SK-N-SH treated with all-trans-retinoic acid at 6 μM for 48 hours (cell line): ENCODE results near the gene ZBTB7C.
A peak's percentile ranks its signal among the peaks of the same experiment; 100 is the strongest.

ENCODE experiments used
- ATAC-seq: fragments of 200-7000 bp; cut with Tn5 transposase; 3 replicates; pipeline ENCODE4 v1.9.1; 2020; ENCODE audit warnings: mild to moderate bottlenecking, moderate library complexity
- ARNTL ChIP-seq: fragments of 450-650 bp; formaldehyde crosslinking; IDR thresholded peaks from 2 replicates; pipeline ENCODE4 v1.5.0; 2020; ENCODE audit warnings: low read depth, mild to moderate bottlenecking, moderate library complexity, borderline replicate concordance
- BACH2 ChIP-seq: fragments of 250-450 bp; sonication (Bioruptor Pico); IDR thresholded peaks from 2 replicates; pipeline ENCODE4 v1.9.0; 2021; ENCODE audit warnings: mild to moderate bottlenecking, borderline replicate concordance
- CREB5 ChIP-seq: fragments of 250-450 bp; sonication (Bioruptor Pico); IDR thresholded peaks from 2 replicates; pipeline ENCODE4 v1.5.1; 2020; ENCODE audit warnings: low read depth, mild to moderate bottlenecking, moderate library complexity
- CSDC2 ChIP-seq: fragments of 250-450 bp; sonication (Bioruptor Pico); IDR thresholded peaks from 2 replicates; pipeline ENCODE4 v1.5.0; 2020; ENCODE audit warnings: mild to moderate bottlenecking, moderate library complexity
- ESRRG ChIP-seq: fragments of 250-450 bp; sonication (Bioruptor Pico); IDR thresholded peaks from 2 replicates; pipeline ENCODE4 v1.6.1; 2021; ENCODE audit warnings: mild to moderate bottlenecking
- GLIS3 ChIP-seq: fragments of 250-450 bp; sonication (Bioruptor Pico); IDR thresholded peaks from 2 replicates; pipeline ENCODE4 v1.5.0; 2020; ENCODE audit warnings: mild to moderate bottlenecking, moderate library complexity
- ISL1 ChIP-seq: fragments of 250-450 bp; sonication (Bioruptor Pico); IDR thresholded peaks from 2 replicates; pipeline ENCODE4 v2.1.2; 2022; ENCODE audit warnings: mild to moderate bottlenecking, moderate library complexity
- OSR1 ChIP-seq: fragments of 250-450 bp; sonication (Bioruptor Pico); IDR thresholded peaks from 2 replicates; pipeline ENCODE4 v1.8.0; 2022; ENCODE audit warnings: moderate library complexity, mild to moderate bottlenecking, inconsistent platforms
- PATZ1 ChIP-seq: fragments of 250-450 bp; sonication (Bioruptor Pico); IDR thresholded peaks from 2 replicates; pipeline ENCODE4 v1.8.0; 2020; ENCODE audit warnings: mild to moderate bottlenecking, moderate library complexity, borderline replicate concordance
- POU6F1 ChIP-seq: fragments of 250-450 bp; sonication (Bioruptor Pico); IDR thresholded peaks from 2 replicates; pipeline ENCODE4 v1.8.0; 2021; ENCODE audit warnings: low read depth, mild to moderate bottlenecking, moderate library complexity, borderline replicate concordance
- PPARA ChIP-seq: fragments of 250-450 bp; sonication (Bioruptor Pico); IDR thresholded peaks from 2 replicates; pipeline ENCODE4 v1.5.0; 2020; ENCODE audit warnings: mild to moderate bottlenecking, borderline replicate concordance
- RARB ChIP-seq: fragments of 250-450 bp; sonication (Bioruptor Pico); IDR thresholded peaks from 2 replicates; pipeline ENCODE4 v1.8.0; 2021; ENCODE audit warnings: mild to moderate bottlenecking, moderate library complexity
- SNAI2 ChIP-seq: fragments of 250-450 bp; sonication (Bioruptor Pico); IDR thresholded peaks from 2 replicates; pipeline ENCODE4 v1.5.0; 2020; ENCODE audit warnings: mild to moderate bottlenecking, moderate library complexity
- TOX ChIP-seq: fragments of 250-450 bp; sonication (Bioruptor Pico); IDR thresholded peaks from 2 replicates; pipeline ENCODE4 v1.8.0; 2021; ENCODE audit warnings: mild to moderate bottlenecking, moderate library complexity, borderline replicate concordance
- TSHZ2 ChIP-seq: fragments of 250-450 bp; sonication (Bioruptor Pico); IDR thresholded peaks from 2 replicates; pipeline ENCODE4 v1.5.0; 2020; ENCODE audit warnings: mild to moderate bottlenecking, moderate library complexity
- ZFP3 ChIP-seq: fragments of 250-450 bp; sonication (Bioruptor Pico); IDR thresholded peaks from 2 replicates; pipeline ENCODE4 v1.5.0; 2020; ENCODE audit warnings: mild to moderate bottlenecking, moderate library complexity
- ZFP30 ChIP-seq: fragments of 450-650 bp; formaldehyde crosslinking; IDR thresholded peaks from 2 replicates; pipeline ENCODE4 v1.5.0; 2022; ENCODE audit warnings: mild to moderate bottlenecking, moderate library complexity
- ZNF565 ChIP-seq: fragments of 450-650 bp; formaldehyde crosslinking; conservative IDR thresholded peaks from 2 replicates; pipeline ENCODE4 v1.5.0; 2020; ENCODE audit warnings: low read depth, mild to moderate bottlenecking, moderate library complexity
- ZNF70 ChIP-seq: fragments of 450-650 bp; formaldehyde crosslinking; IDR thresholded peaks from 2 replicates; pipeline ENCODE4 v1.5.0; 2020; ENCODE audit warnings: mild to moderate bottlenecking, moderate library complexity
- ZNF8 ChIP-seq: fragments of 450-650 bp; formaldehyde crosslinking; IDR thresholded peaks from 2 replicates; pipeline ENCODE4 v1.5.0; 2020; ENCODE audit warnings: mild to moderate bottlenecking, moderate library complexity

ZBTB7C gene

GRCh38 chr18:48034651-48035555 is 374.3 kb downstream of the ZBTB7C start (continued):
- peak; percentile 92; the same call in 1 of the 2 replicates for TF ChIP-seq TSHZ2 (CRISPR knock-in tag)
- no peak for TF ChIP-seq ZFP30 (CRISPR knock-in tag)
- TF ChIP-seq SNAI2: no peak; the same call in 1 of the 2 replicates

GRCh38 chr18:48033790-48034650 is 375.2 kb downstream of the ZBTB7C start:
- ATAC-seq: no peak
- TF ChIP-seq GLIS3 (CRISPR knock-in tag) (no peak), TSHZ2 (CRISPR knock-in tag) (no peak), ZFP3 (no peak), ZNF565 (CRISPR knock-in tag) (no peak), RARB (CRISPR knock-in tag) (no peak), OSR1 (CRISPR knock-in tag) (no peak), PATZ1 (CRISPR knock-in tag) (no peak), TOX (CRISPR knock-in tag) (no peak), ESRRG (no peak), ISL1 (no peak), ARNTL (CRISPR knock-in tag) (no peak), ZNF8 (CRISPR knock-in tag) (no peak), BACH2 (CRISPR knock-in tag) (no peak), CREB5 (CRISPR knock-in tag) (no peak), PPARA (CRISPR knock-in tag) (no peak), ZNF70 (CRISPR knock-in tag) (no peak), SNAI2 (no peak), CSDC2 (CRISPR knock-in tag) (no peak), POU6F1 (CRISPR knock-in tag) (no peak)
